Fibroblast of pulmonary artery (primary cell): ENCODE data around the gene SFTPA2.
"Not testable (repeated sequence)": the region's sequence is repeated elsewhere in the genome, so short reads cannot be mapped to it uniquely, and the experiment has no call there.

Source experiments
- DNase-seq: peaks from one replicate; pipeline ENCODE4 v3.0.0-alpha.2; 2010; ENCODE audit warnings: low read depth
- H3K4me3 ChIP-seq: replicated peaks from 2 replicates; pipeline ENCODE4 v1.5.1; 2011; ENCODE audit warnings: low read depth, mild to moderate bottlenecking, control low read depth, low read length, moderate library complexity
- CTCF ChIP-seq: IDR thresholded peaks from 2 replicates; pipeline ENCODE4 v1.5.1; 2011; ENCODE audit warnings: mild to moderate bottlenecking, control low read depth, low read length, inconsistent platforms; ENCODE audit errors: missing control alignments

SFTPA2 gene

GRCh38 chr10:79595510-79595909 lies 35.3 kb upstream of the SFTPA2 start:
- DNase-seq: no peak
- TF ChIP-seq CTCF: no peak
- no peak overlapping the region for H3K4me3 ChIP-seq

GRCh38 chr10:79594565-79594964 lies 34.4 kb upstream of the SFTPA2 start:
- not testable (repeated sequence) for DNase-seq, H3K4me3 ChIP-seq

GRCh38 chr10:79593377-79593776 lies 33.2 kb upstream of the SFTPA2 start:
- no peak for TF ChIP-seq CTCF
- H3K4me3 ChIP-seq: no peak overlapping the region
- no peak for DNase-seq

- DNase-seq: no peak
- no peak overlapping the region for H3K4me3 ChIP-seq
- TF ChIP-seq CTCF: no peak
Observed at GRCh38 chr10:79588800-79589199, 28.6 kb upstream of the SFTPA2 start.

- no peak for DNase-seq
- no peak overlapping the region for H3K4me3 ChIP-seq
- no peak for TF ChIP-seq CTCF
Observed at GRCh38 chr10:79586933-79587332, 26.7 kb upstream of the SFTPA2 start.

- no peak overlapping the region for H3K4me3 ChIP-seq
- DNase-seq: no peak
- TF ChIP-seq CTCF: no peak
Observed at GRCh38 chr10:79585870-79586527, 25.8 kb upstream of the SFTPA2 start.

GRCh38 chr10:79583488-79584024 lies 23.3 kb upstream of the SFTPA2 start:
- no peak for DNase-seq
- no peak for TF ChIP-seq CTCF
- no peak overlapping the region for H3K4me3 ChIP-seq

- not testable (repeated sequence) for DNase-seq
Observed at GRCh38 chr10:79582954-79583353, 22.7 kb upstream of the SFTPA2 start.

More at GRCh38 chr10:79582954-79583353, 22.7 kb upstream of the SFTPA2 start:
- not testable (repeated sequence) for H3K4me3 ChIP-seq
